HG02798 (cell line): ENCODE results near the gene GRAMD1B.

Source experiments
- ATAC-seq: cut with Tn5 transposase; IDR thresholded peaks from one replicate; pipeline ENCODE4 v1.9.1; 2021; ENCODE audit warnings: mild to moderate bottlenecking; ENCODE audit not compliant: unreplicated experiment, poor library complexity

Gene GRAMD1B

DNA sequence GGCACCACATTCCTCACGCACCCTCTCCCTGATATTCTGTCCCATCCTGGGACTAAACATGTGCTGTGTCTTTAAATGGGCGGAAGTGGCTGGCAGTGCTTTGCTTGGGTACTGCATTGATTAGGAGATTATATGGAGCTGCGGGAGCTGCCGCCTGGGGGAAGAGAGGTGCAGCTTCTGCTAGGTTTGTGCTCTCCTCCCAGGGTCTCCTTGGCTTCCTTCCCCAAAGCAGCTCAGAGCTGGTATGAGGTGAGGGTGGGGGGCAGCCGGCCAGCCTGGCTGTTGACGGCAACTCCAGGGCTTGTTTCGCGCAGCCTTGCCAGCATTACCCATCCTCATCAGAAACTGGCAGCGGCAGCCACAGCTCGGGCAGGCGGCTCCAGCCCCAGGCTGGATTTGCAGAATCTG, 95.4 kb downstream of the GRAMD1B start:
- ATAC-seq, result no peak

DNA sequence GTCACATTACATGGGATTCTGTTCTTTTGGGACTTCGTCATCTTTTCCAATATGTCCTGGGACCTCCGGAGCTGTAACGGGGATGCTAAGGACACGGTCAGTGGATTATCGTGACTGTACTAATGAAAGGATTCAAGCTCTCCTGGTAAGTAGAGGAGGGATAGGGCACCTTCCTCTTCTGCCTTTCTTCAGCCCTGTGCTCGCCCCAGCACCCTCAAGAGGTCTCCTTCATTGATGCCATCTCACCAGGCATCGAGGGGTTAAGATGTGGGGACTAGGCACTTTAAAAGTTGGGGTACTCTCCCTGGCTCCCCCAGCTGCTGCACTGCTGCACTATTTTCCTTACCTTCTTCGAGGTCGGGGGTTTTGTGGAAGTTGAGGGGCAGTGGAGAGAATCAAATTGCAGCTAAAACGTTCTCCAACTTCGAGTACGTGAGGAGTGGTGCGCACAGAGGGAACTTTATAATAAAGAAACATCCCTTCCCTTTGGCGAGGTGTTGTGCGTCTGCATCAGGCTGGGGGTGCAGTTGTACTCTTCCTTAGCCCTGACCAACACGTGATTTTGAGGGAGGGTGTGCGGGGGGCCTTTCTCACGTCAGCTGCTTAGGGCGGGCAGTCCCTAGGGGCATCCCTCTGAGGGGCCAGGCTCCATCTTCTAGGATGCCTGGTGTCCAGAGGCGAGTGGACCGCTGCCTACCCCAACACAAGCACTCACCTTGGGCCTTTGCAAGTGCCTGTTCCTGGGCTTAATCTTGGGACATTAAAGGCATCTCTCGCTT, 96.1 kb downstream of the GRAMD1B start:
- ATAC-seq, result no peak

DNA sequence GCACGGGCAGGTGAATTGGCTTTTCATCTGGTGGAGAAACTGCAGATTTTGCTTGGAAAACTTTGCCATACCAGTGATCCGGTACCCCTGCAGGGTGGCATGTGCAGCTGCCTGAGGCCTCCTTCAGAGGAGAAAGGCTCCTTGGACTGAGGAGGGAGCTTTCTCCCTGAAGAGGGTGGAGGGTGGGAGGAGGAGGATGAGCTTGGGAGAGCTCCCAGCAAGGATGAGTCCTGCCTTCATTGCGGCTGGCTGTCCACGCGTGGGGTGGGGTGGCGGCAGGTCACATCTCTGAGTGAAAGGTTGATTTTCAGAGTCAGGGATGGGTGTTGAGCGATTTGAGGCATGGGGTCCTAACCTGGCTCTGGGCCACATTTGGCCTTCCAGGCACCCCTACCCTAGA, 96.8 kb downstream of the GRAMD1B start:
- ATAC-seq, result no peak

DNA sequence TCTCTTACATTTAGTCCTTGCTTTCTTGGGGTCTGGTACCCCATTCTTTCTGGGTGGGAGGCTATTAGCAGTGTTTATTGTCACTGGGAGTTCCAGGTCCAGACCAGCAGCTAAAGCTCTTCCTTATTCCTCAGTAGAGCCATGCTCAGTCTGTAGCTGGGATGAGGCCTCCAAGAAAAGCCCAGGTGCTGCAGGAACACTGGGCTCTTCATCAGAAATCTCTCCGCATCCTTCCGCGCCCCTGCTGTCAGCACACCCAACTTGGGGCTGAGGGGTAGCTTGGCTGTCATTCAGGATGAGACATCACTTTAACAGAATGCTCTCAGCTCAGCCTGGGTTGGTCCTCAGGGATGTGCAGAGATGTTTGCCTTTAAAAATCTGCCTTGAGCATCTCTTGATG, 97.5 kb downstream of the GRAMD1B start:
- no peak for ATAC-seq

DNA sequence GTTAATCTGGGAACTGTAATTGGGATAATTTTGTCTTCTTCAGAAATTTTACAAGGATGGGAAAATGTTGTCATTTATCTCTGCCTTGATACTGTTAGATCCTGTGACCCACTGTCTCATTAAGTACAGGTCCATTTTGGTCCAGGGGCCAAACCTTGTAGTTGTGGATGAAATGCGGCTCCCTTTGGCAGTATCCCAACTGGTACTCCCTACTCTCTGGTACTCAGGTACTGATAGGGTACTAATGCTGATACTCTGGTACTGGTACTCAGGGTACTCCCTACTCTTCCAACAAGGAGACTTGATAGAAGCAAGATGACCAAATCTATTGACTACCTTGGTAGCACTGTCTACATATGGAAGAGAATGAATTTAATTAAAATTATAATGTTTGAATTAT, 97.9 kb downstream of the GRAMD1B start:
- no peak for ATAC-seq

DNA sequence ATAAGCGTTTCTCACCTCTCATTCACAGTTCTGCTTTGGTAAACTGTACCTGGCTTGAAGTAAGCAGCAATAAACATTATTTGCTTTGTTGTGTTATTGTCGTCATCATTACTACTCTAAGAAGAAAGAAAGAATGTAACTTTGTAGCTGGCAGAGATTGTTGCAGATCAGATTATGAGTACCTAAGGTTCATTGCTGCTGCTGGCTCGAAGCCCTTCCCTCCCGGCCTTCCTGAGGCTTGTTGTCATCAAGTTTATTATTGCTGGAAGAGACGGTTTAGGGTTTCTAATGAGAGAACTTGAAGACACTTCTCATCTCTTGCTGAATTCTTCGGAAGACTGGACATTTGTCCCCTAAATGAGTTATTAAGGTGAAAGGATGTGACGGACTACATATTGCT, 101.3 kb downstream of the GRAMD1B start:
- ATAC-seq, result no peak

DNA sequence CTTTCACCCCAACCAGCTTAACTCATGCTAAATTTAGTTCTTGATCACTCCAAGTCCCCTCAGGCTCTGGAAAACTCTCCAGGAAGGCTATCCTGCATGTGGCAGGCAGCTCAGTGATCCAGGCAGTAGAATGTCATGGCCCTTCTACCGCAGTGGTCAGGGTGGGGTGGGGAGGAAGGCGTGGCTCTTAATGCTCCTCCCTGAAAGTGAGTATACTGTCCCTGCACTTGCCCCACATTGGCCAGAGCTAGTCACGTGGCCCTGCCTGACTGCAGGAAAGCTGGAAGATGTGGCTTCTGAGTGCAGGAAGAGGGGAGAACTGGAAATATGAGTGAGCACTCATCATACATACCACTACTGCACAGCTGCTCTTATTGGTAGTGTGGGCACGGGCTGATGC, 102.1 kb downstream of the GRAMD1B start:
- no peak for ATAC-seq

DNA sequence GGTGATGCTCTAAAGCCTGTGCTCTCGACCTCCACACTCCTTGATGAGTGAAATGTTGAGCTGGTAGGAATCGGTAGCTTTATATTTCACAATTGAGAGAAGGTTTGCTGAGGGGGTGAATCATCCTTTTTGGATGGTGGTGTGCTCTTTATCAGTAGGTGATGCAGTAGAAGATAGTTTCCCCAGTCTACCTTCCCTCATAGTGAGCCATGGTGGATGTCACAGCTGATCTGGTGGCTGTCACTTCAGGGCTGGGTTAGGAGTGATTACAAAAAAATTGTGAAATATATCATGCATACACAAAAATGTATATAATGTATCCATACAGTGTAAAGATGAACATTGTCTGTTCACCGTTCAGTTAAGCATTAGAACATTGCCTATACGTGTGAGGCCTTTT, 105.3 kb downstream of the GRAMD1B start:
- no peak for ATAC-seq

DNA sequence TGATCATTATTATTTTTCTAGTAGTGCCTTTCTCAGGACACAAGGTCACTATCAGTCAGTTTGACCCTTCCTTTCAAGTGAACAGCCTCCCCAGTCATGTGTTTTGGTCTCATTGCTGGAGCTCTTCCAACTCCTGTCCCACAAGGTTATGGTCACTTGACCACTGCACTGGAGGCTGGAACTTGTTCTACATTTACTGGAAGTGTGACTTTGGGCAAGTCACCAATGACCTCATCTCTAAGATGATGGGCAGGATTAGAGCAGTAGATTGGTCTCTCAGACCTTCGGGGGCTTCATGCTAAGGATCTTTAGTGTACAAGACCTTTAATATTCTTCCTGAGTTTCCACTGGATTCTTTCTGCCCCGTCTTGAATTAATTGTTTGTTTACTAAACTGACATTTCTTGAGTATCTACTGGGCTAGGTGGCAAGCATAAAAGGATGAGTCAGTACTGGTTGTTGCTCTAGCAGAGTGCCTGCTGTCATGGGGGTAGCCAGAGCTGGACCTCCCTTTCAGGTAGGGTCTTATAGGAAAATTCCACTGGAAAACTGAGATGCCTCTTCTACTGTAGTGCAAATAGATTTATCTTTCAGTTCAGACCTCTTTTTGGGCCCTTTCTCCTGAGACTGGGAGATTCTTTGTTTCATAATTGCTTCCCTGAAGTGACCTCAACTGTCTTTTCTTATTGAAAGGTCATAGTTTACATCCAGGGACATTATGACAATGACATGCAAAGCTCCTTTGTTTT, 106.8 kb downstream of the GRAMD1B start:
- ATAC-seq, result no peak

DNA sequence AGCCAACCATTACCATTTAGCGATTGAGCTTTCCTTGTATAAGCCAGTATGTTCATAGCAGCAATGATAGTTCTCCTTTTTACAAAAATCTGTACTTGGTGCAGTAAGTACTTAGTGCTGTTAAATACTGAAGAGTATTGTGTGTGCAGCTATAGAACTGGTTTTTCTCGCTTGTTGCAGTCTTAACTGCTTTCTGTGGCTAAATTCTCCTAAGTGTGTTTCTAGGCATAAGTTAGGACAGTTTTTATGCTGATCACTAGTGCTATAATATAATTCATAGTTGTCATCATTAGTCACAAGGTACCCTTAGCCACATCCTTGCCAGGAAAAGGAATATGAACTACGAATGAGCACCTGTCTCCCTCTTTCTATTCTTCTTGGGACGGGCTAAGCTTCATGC, 107.7 kb downstream of the GRAMD1B start:
- no peak for ATAC-seq

DNA sequence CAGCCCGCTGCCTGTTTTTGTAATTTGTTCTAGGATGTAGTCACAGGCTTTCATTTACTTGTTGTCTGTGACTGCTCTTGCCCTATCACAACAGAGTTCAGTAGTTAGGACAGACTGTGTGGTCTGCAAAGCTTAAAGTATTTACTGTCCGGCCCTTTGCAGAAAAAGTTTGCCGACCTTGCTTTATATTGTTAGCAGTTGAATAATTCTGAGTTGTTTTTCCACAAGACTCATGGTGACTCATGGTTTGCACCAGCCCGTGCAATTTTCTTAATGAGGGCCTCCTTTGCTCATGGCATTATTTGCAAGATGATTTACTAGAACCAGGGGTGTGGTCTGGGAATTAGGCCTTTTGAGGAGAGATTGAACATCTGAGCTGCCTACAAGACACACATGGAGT, 113.7 kb downstream of the GRAMD1B start:
- no peak for ATAC-seq

DNA sequence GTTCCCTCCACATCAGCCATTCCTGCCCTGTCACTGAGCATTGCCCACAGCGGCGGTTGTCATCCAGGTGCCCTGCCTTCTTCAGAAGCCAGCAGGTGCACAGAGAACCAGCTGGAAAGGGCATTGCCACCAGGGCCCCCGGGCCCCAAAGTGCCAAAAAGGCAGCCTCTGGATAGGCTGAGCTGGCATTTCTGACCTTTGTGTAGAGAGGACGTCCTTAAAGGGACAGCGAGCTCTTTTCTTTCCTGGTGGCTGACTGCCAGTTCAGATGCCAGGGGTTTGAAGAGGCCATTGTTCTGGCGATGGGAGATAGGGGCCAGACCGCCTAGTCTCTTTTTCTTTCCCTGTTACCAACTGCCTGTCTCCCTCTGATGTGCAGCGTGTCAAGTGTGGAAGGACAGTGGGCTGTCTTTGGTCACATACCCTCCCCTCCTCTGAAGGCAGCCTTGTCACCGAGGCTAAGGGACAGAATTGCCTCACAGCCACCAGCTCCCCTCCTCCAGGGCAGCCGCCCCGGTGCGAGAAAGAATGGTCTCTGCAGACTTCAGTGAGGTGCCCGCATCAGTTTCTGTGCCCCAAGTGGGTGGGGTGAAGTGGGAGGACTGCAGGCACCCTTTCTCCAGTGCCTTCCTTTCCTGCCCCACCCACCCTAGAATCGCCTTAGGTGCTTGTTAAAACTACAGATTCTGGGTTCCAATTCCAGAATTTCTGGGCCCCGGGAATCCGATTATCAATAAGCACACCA, 114.7 kb downstream of the GRAMD1B start:
- no peak for ATAC-seq

DNA sequence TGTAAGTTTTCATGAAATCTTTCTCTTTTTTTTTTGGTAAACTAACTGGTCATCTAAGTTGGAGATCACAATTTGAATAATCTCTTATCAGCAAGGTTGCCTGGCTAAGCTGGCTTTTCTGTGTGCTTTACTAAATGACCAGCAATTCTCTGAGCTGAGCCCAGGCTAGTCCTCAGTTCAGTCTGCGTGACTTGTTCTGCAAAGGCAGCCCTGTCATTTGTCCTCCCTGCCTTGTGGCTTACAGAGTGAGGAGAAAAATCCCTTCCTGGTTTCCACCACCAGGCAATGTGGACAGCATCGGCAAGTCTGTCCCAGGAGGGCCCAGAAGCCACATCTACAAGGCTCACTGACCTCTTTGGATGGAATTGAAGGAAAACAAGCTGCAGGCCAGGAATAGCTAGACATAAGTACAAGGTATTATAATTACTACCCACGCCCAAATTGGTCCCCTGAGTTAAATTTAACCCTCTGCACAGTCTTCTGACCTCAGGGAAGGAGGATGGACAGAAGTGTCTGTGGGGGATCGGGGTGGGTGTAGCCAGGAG, 115.7 kb downstream of the GRAMD1B start:
- no peak for ATAC-seq

DNA sequence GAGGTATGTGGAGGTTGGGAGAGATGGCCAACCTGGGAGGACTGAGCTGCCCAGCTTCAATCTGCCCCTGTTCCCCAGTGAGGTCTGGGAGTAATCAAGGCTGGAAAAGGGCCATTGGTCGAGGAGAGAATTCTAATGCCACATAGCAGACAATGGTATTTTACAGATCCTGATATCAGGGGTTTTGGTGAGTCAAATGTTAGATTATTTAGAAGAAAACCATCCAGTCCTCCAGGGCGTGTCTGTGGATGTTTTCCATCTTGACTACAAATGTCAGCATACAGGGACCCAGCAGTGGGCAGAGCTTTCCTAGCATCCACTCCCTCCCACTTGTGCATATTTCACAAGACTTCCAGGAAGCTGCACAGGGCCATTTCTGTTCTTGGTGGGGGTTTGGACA, 116.4 kb downstream of the GRAMD1B start:
- no peak for ATAC-seq

DNA sequence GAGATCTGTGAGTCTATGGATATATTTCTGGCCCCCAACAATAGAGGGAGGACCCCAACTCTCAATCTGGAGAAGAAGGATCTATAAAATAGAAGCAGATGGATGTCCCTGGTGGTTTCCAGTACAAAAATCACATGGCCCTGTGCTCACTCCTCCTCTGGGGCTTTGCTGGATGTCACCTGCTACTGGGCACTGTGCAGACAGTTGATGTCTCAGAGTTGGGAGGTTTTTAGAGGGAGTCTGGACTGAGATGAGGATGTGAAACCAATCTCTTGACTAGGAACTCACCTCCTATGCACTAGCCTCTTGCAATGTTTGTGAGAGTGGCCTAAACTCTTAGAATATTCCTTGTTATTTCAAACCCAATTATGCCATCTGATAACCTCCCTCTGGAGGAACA, 117.1 kb downstream of the GRAMD1B start:
- peak; percentile 81 for ATAC-seq

DNA sequence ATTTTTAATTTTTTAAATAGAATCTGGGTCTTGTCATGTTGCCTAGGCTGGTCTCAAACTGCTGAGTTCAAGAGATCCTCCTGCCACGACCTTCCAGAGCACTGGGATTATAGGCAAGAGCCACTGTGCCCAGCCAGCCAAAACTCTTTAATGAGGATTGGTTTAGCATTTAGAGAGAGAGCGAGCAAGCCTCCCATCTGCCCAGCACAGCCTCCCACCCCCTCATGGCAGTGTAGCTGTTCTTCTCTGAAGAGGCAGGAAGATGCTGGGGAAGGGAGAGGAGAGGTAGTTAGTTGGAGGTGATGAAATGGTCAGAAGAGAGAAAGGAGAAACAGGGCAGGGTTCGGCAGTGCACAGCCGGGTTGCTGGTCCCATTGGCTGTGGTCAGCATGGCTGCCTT, 118.7 kb downstream of the GRAMD1B start:
- ATAC-seq, result no peak

DNA sequence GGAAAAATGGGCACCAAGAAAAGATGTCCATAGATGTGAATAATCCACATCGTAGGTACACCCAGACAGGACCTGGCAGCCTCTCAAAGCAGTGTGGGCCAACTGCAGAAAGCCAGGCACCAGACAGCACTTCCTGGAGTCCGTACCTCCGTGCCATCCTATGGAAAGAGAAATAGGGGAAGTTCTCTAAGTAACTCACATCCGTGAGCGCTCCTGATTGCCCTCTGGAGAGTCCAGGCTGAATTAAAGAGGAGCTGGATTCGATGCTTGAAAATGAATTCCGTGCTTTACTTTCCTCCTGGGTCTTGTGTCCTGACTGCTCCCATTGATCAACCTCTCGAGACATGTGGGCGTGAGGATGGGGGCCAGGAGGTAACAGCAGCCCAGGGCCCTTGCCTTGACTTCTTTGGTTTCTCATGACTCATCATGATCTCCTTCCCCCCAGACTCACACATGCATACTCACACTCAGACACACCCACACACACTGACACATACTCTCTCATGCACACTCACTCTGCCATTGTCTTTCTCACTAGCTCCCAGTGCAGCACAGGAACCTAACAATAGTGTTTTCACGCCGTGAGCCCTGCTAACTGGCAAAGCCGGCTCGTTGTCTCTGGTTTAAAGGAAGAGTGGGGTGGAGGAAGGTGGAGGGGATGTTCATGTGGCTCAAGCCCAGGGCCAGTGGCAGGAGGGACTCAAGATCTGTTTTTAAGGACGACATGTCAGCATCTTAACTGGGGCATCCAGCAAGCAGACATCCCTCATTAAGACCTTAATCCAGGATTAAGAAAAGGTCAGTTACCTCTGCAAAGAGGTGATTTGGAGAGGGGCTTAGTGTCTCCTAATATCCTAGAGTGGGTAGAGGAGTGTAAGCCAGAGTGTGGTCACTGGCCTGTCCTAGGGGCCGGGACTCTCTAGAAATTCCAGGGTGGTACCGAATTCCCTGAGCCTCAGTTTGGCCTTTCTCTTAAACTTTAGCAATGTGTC, 120.2 kb downstream of the GRAMD1B start:
- no peak for ATAC-seq

DNA sequence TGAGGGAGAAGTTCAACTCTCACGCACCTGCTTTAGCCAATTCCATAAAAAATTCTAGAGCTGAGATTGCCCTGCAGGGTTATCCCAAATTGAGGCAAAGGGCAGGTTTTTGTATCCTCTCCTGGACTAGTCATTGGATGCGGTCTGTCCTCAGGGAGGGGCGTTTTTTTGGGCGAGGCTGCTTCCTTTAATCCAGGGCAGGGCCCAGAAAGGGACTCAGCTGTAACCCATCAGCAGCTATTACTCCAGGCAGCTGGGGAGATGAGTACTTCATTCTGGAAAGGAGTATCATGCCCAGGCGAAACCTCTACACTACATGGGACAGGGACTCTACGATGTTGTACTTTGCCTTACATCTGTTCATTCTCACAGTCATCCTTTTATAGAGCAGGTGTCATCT, 121.0 kb downstream of the GRAMD1B start:
- no peak for ATAC-seq

DNA sequence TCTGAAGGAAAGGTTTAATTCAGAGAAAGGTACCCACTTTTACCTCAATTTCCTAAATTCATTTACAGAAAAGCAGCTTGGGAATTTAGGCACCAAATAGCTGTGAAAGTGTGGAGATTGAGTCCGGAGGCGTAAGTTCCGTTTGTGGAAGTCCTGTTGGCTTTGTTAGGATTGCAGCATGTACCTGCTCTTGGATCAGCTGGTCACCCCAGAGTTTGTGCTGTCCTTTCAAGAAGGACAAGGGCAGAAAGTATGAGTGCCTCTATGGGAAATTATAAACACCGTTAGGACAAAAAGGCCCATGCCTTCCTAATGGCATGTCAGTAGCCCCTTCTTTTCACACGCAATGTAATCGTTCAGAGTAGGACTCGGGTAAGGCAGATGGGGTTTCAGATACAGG, 126.6 kb downstream of the GRAMD1B start:
- ATAC-seq, result no peak
